Fibroblast of villous mesenchyme (primary cell): Measurements from ENCODE around the gene CLCNKB. TPM values are rescaled to one million over a fixed set of nuclear protein-coding genes. Genes with fewer than 3 reads are reported as not detected.

Experiments
- DNase-seq: peaks from one replicate; pipeline ENCODE4 v3.0.0-alpha.2; 2010; ENCODE audit warnings: low read depth
- H3K4me3 ChIP-seq: 2 replicates; pipeline ENCODE4 v1.5.1; 2011; ENCODE audit warnings: low read depth, mild to moderate bottlenecking, low read length
- CTCF ChIP-seq: IDR thresholded peaks from 2 replicates; pipeline ENCODE4 v1.5.1; 2012; ENCODE audit warnings: low read depth, mild to moderate bottlenecking, low read length; ENCODE audit not compliant: insufficient read depth
- total RNA-seq: library from RNA; depleted of rRNA; stranded (reverse); fragments of >200 nt; gene quantifications from 2 replicates; pipeline ENCODE4 v1.2.3, GENCODE V29; 2012

CLCNKB gene
- total RNA-seq, 1 donor, result 0.43 TPM

- no peak for DNase-seq
- no peak for TF ChIP-seq CTCF
- H3K4me3 ChIP-seq, result no peak overlapping the region
These were observed 21.1 kb downstream of the CLCNKB start for GRCh38 chr1:16064536-16065268.

DNA sequence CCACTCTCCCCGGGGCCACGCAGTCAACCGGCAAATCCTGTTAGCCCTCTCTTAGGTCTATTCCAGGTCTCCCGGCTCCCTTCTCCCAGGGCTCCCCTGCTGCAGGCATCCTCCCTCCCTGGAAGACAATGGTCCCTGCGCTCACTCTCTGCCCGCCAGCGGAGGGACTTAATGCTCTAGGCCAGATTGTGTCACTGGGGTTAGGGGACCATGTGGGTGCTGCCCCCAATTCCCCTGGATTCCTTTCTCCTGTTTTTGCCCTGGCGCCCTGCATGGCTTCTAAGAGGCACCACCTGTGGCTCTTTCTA, 21.6 kb downstream of the CLCNKB start:
- no peak overlapping the region for H3K4me3 ChIP-seq
- TF ChIP-seq CTCF, result no peak
- DNase-seq, result no peak

GRCh38 chr1:16066245-16066644, 22.7 kb downstream of the CLCNKB start:
- no peak overlapping the region for H3K4me3 ChIP-seq
- DNase-seq, result no peak
- no peak for TF ChIP-seq CTCF

DNA sequence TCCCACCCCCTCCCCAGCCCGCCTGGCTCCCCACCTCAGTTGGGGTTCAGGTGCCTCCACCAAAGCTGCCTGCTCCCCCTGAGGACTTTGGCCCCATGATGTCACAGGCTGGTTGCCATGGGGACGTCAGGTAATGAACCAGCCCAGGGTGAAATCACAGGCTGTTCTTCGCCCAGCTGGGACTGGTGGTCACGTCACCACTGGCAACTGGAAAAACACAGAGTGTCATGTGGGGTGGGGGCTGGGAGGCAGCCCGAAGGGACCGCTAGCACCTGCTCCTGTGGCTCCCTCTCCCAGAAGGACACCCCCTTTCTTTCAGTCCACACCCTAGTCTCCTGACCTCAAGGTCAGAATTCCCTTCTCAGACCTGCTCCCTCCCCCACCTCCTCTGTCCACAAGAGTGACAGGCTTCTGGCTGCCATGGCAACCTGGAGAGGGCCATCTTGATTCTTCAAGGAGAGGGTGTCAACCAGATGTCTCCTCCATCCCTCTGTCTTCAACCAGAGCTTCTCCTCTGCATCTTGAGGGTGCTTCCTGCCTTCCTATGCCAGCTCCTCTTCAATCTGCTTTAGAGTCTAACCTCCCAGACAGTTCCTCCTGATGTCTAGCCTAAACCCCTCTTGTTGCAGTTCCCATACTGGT, 23.7 kb downstream of the CLCNKB start:
- H3K4me3 ChIP-seq, result no peak overlapping the region
- no peak for DNase-seq
- no peak for TF ChIP-seq CTCF

GRCh38 chr1:16067933-16068332, 24.4 kb downstream of the CLCNKB start:
- no peak overlapping the region for H3K4me3 ChIP-seq
- TF ChIP-seq CTCF, result no peak
- DNase-seq, result no peak

DNA sequence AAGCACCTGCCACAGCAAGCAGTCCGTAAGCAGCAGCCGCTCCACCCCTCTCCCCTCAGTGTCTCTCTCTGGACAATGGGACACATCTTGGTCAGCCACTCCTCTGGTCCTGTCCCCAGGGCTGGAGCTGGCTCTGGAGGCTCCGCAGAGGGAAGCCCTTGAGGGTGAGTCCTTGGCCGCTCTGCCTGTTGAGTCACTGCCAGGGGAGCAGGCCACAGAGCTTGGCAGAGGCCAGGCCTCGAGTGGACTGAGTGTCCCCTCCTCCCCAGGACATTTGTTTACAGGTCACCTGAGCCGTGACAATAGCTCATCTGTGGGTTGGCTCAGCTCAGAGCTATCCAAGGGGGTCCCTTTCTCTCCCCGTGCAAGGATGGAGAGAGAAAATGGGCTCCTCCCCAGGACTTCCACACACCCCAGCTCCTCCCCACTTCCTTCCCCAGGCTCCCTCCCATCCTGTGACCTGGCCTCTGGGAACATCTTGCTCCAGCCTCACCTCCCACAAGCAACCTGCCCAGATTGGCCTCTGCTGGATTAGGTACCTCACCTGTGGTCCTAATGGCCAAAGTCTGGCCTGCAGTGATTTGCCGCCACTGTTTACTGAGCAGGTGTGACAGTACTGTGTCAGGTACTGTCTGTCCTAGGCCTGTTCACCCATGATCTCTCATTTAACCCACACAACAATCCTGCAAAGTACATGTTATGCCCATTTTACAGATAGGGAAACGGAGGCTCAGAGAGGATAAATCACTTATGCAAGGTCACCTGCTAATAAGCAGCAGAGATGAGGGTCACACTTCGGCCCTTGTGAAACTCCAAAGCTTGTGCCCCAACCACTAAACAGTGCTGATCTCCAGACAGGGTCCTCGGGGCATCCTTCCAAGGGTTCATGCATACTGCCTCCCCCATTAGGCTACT, 25.0 kb downstream of the CLCNKB start:
- no peak for TF ChIP-seq CTCF
- H3K4me3 ChIP-seq, result no peak overlapping the region
- DNase-seq, result no peak
